HPDE6-E6E7 (cell line): Measurements from ENCODE around the gene MAG.

Experiments
- DNase-seq: peaks from one replicate; pipeline ENCODE4 v3.0.0; 2011; ENCODE audit warnings: missing footprints; ENCODE audit errors: extremely low spot score

MAG gene

GRCh38 chr19:35297515-35297848 lies 5.5 kb downstream of the MAG start:
- no peak for DNase-seq

- no peak for DNase-seq
Observed at GRCh38 chr19:35297922-35298321, 6.0 kb downstream of the MAG start.

- no peak for DNase-seq
Observed at GRCh38 chr19:35298561-35298972, 6.6 kb downstream of the MAG start.

GRCh38 chr19:35299523-35300338 lies 7.8 kb downstream of the MAG start:
- DNase-seq, result no peak

- no peak for DNase-seq
Observed at GRCh38 chr19:35300339-35300649, 8.3 kb downstream of the MAG start.

- no peak for DNase-seq
Observed at GRCh38 chr19:35301961-35302360, 10.0 kb downstream of the MAG start.

GRCh38 chr19:35302446-35302845 lies 10.5 kb downstream of the MAG start:
- no peak for DNase-seq

GRCh38 chr19:35303357-35303915 lies 11.5 kb downstream of the MAG start:
- DNase-seq, result no peak

- DNase-seq, result no peak
Observed at GRCh38 chr19:35304036-35304435, 12.1 kb downstream of the MAG start.

- no peak for DNase-seq
Observed at GRCh38 chr19:35305181-35305580, 13.2 kb downstream of the MAG start.

GRCh38 chr19:35306473-35307246 lies 14.7 kb downstream of the MAG start:
- DNase-seq, result no peak

GRCh38 chr19:35307931-35308330 lies 16.0 kb downstream of the MAG start:
- no peak for DNase-seq

GRCh38 chr19:35308910-35309309 lies 16.9 kb downstream of the MAG start:
- DNase-seq, result no peak

- DNase-seq, result no peak
Observed at GRCh38 chr19:35309481-35310279, 17.7 kb downstream of the MAG start.

GRCh38 chr19:35310331-35310730 lies 18.4 kb downstream of the MAG start:
- DNase-seq, result no peak

GRCh38 chr19:35310811-35311465 lies 19.0 kb downstream of the MAG start:
- DNase-seq, result no peak

GRCh38 chr19:35311901-35312665 lies 20.1 kb downstream of the MAG start:
- DNase-seq, result no peak

- no peak for DNase-seq
Observed at GRCh38 chr19:35313587-35313986, 21.6 kb downstream of the MAG start.

- no peak for DNase-seq
Observed at GRCh38 chr19:35314031-35314430, 22.1 kb downstream of the MAG start.

GRCh38 chr19:35314858-35315470 lies 23.0 kb downstream of the MAG start:
- DNase-seq, result no peak

- DNase-seq, result no peak
Observed at GRCh38 chr19:35315883-35316282, 23.9 kb downstream of the MAG start.
